Mesothelial cell of epicardium (in vitro differentiated cells): Measurements from ENCODE around the gene BRWD1. TPM values are rescaled to one million over a fixed set of nuclear protein-coding genes. Genes with fewer than 3 reads are reported as not detected.
A peak's percentile ranks its signal among the peaks of the same experiment; 100 is the strongest.

ENCODE experiments used
- DNase-seq, 2 experiments: peaks; one replicate each; pipeline ENCODE4 v3.0.0; 2021; ENCODE audit warnings: low spot score in 2 of 2; ENCODE audit not compliant: unreplicated experiment in 2 of 2
- H3K27ac Mint-ChIP-seq: 2 replicates; pipeline ENCODE4 v1.8.0; 2021; ENCODE audit warnings: mixed read lengths
- H3K27me3 Mint-ChIP-seq: 2 replicates; pipeline ENCODE4 v1.8.0; 2021; ENCODE audit warnings: low read depth, mixed read lengths
- H3K36me3 Mint-ChIP-seq: 2 replicates; pipeline ENCODE4 v1.8.0; 2021; ENCODE audit warnings: mixed read lengths
- H3K4me1 Mint-ChIP-seq: 2 replicates; pipeline ENCODE4 v1.8.0; 2021; ENCODE audit warnings: mixed read lengths
- H3K4me3 Mint-ChIP-seq: 2 replicates; pipeline ENCODE4 v1.8.0; 2021; ENCODE audit warnings: mild to moderate bottlenecking, moderate library complexity, mixed read lengths
- H3K9me3 Mint-ChIP-seq: 2 replicates; pipeline ENCODE4 v1.8.0; 2021; ENCODE audit warnings: mixed read lengths
- CTCF ChIP-seq: fragments of 200-600 bp; sonication (generic); IDR thresholded peaks from one replicate; pipeline ENCODE4 v1.5.0; 2021; ENCODE audit warnings: antibody characterized with exemption; ENCODE audit not compliant: unreplicated experiment
- total RNA-seq: library from RNA; stranded (reverse); gene quantifications from 3 replicates; pipeline ENCODE4 v1.2.1, GENCODE V29; 2021

BRWD1 gene
- total RNA-seq, 1 donor from 2014 or later, result 65.9 TPM

DNA sequence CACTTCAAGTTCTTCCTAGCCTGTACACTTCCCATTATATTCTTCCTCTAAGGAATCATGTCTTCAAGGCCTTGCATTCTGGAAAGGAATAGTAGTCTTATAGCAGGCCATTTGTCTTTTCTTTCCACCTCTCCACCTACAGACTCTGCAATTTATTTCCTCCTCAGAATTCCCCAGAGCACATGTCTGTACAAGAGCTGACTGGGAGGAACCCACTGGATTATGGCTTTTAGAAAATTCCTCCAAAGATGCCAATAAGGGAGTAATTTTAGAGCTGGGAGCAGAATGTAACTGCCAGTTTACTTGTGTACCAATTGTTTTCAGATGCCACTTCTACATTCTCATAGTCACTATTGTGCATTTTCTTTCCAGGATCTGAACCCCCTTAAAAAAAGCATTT, 126.8 kb downstream of the BRWD1 start:
- Mint-ChIP-seq H3K4me1 (peaks cover 37% of the 10 kb centered on the region), H3K9me3 (no peaks in the 10 kb centered on the region), H3K27me3 (no peaks in the 10 kb centered on the region), H3K4me3 (no peak overlapping the region), H3K36me3 (no peaks in the 10 kb centered on the region), H3K27ac (peak overlapping the region; percentile 57)
- TF ChIP-seq CTCF, result no peak
- no peak for DNase-seq

GRCh38 chr21:39185157-39185556, 128.3 kb downstream of the BRWD1 start:
- Mint-ChIP-seq H3K4me1 (peaks cover 38% of the 10 kb centered on the region), H3K4me3 (peak overlapping the region; percentile 15), H3K27ac (peak overlapping the region; percentile 15), H3K36me3 (peaks cover 4% of the 10 kb centered on the region), H3K27me3 (no peaks in the 10 kb centered on the region), H3K9me3 (no peaks in the 10 kb centered on the region)
- no peak for TF ChIP-seq CTCF
- DNase-seq, result no peak

- no peak for TF ChIP-seq CTCF
- no peak for DNase-seq
- Mint-ChIP-seq H3K9me3 (no peaks in the 10 kb centered on the region), H3K27me3 (no peaks in the 10 kb centered on the region), H3K4me1 (peaks cover 38% of the 10 kb centered on the region), H3K27ac (peak overlapping the region; percentile 95), H3K4me3 (peak overlapping the region; percentile 97), H3K36me3 (peaks cover 10% of the 10 kb centered on the region)
Measured at GRCh38 chr21:39184050-39184980, 129.1 kb downstream of the BRWD1 start.

- H3K27me3 Mint-ChIP-seq, result no peaks in the 10 kb centered on the region
- no peak for TF ChIP-seq CTCF
- no peaks in the 10 kb centered on the region for H3K9me3 Mint-ChIP-seq
- H3K36me3 Mint-ChIP-seq, result peaks cover 15% of the 10 kb centered on the region
- peaks cover 38% of the 10 kb centered on the region for H3K4me1 Mint-ChIP-seq
- H3K27ac Mint-ChIP-seq, result peak within 1 kb of the TSS; percentile 95
- peak; percentile 85 to 93 for DNase-seq
- H3K4me3 Mint-ChIP-seq, result peak within 1 kb of the TSS; percentile 97
Measured at GRCh38 chr21:39183272-39184049, 130.0 kb downstream of the BRWD1 start, which contains the start of gene PSMG1. Gene PSMG1, minus strand, starts transcription at chr21:39183451. Its CDS starts 66 bp downstream, at chr21:39183385.

DNA sequence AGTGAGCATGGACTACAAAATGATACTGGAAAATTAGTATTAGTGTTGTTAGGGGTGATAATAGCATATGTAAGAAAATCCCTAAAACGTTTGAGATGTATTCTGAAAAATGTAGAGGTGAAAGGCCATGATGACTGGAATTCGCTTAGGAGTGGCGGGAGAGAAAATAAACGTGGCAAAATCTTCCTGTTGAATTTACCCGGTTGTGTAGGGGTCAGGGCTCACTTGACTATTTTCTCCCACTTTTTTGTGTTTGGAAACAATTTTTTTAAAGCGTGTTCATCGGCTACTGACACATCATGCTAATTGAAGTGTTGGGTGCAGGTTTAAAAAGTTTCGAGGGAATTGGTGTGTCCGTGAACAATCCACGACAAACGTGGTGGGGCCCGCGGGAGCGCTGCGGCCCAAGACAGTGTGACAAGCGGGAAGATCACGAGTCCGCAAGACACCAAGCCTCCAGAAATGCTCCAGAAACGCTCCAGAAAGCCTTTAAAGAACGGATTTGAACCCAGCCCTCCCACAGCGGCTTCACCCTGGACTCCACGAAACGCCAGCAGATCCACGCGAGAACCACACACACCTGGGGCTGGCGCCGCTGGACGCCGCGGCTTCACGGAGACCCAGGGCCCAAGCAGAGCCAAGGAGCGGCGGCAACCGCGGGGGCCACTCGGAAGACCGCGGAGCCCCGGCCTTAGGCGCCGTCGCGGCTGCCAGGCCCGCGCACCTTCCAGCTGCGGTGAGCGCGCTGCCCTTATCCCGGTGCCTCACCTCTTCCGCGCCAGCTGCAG, 130.8 kb downstream of the BRWD1 start:
- Mint-ChIP-seq H3K4me1 (peaks cover 38% of the 10 kb centered on the region), H3K27me3 (no peaks in the 10 kb centered on the region), H3K27ac (peak overlapping the region; percentile 93), H3K4me3 (peak overlapping the region; percentile 97), H3K9me3 (no peaks in the 10 kb centered on the region), H3K36me3 (peaks cover 19% of the 10 kb centered on the region)
- DNase-seq, result no peak
- no peak for TF ChIP-seq CTCF
